ENCODE measurements around the gene R3HDM4.

The R3HDM4 gene

DNA sequence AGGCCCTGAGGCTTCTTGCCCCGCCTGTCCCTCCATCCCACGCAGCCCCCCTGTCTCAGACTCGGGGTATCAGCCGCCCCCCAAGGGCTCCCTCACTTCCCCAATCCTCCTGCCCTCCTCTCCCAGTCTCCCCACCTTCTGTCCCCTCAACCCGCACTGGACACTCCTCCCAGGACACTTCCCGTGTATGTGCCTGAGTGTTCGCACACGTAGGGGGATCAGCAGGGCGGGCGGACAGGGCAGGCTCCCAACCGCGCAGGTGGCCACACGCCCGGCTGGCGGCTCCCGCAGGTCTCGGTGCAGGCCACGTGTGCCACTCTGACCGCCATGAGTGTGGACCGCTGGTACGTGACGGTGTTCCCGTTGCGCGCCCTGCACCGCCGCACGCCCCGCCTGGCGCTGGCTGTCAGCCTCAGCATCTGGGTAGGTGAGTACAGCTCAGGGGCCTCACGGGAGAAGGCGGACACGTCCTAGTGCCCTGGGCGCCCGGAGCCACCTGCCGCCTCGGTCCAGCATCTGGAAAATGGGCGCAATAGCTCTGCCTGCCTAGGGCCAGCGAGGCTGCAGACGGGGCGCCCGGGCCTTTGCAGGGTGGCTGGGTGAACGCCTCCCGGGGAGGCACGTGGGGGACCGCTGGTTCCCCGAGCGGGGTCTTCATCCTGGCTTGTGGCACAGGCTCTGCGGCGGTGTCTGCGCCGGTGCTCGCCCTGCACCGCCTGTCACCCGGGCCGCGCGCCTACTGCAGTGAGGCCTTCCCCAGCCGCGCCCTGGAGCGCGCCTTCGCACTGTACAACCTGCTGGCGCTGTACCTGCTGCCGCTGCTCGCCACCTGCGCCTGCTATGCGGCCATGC is 6.4 kb upstream of the R3HDM4 start:
- H3K36me3 ChIP-seq: no peaks in the 10 kb centered on the region
- TF ChIP-seq, protein P1, sequence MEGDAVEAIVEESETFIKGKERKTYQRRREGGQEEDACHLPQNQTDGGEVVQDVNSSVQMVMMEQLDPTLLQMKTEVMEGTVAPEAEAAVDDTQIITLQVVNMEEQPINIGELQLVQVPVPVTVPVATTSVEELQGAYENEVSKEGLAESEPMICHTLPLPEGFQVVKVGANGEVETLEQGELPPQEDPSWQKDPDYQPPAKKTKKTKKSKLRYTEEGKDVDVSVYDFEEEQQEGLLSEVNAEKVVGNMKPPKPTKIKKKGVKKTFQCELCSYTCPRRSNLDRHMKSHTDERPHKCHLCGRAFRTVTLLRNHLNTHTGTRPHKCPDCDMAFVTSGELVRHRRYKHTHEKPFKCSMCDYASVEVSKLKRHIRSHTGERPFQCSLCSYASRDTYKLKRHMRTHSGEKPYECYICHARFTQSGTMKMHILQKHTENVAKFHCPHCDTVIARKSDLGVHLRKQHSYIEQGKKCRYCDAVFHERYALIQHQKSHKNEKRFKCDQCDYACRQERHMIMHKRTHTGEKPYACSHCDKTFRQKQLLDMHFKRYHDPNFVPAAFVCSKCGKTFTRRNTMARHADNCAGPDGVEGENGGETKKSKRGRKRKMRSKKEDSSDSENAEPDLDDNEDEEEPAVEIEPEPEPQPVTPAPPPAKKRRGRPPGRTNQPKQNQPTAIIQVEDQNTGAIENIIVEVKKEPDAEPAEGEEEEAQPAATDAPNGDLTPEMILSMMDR (IDR thresholded peaks at IDR 0.05): no peak
- intact Hi-C loops (cut with DNase I; ENCODE audit: low total_unique reads): loop anchor here (5.0 to 10.0 kb wide), 3 partner anchors 62 to 185 kb away; partner anchors contain the start of genes CFD and GPX4
- peaks cover 12 to 55% of the 10 kb centered on the region in 2 donors for H3K27me3 ChIP-seq
- no peak overlapping the region for H3K4me3 ChIP-seq
- no peaks in the 10 kb centered on the region for H3K9me3 ChIP-seq
- H3K27ac ChIP-seq: no peak overlapping the region
- DNase-seq: no peak
- peaks cover 0 to 50% (median 43%) of the 10 kb centered on the region in 4 donors for H3K4me1 ChIP-seq

DNA sequence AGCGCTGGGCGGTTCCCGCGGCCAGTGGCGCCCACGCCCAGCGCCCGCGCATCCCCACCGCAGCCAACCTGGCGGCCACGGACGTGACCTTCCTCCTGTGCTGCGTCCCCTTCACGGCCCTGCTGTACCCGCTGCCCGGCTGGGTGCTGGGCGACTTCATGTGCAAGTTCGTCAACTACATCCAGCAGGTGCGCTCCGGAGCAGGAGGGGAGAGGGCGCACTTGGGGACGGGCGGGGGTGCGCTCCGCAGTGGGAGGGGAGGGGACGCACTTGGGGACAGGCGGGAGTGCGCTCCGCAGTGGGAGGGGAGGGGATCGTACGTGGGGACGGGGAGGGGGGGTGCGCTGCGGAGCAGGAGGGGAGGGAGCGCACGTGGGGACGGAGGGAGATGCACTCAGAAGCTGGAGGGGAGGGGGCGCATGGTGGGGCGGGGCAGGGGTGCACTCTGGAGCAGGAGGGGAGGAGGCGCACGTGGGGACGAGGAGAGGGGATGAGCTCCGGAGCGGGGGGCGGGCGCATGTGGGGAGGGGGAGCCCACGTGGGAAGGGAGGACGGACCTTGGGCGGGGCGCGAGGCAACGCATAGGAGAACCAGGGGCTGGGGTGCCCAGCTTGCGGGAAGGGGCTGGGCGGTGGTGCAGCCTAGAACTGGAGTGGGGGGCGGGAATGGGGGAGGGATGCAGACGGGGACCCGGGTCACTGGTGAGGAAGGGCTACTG is 5.6 kb upstream of the R3HDM4 start:
- intact Hi-C loops (cut with DNase I; ENCODE audit: low total_unique reads): loop anchor here (5.0 kb wide), 2 partner anchors 61 to 146 kb away; partner anchors contain the start of gene CFD

DNA sequence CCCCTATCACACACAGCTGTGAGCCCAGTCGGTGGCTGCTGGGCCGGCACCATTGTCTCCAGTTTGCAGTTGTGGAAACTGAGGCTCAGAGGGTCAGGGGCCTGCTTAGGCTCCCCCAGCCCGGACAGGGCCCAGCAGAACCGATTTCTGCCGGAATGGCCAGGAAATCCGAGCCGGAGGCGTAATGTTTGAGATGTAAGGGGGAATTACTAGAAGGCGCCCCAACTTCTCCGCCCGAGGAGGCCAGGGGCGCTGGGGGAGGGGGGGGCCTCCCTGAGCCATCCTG is 5.1 kb upstream of the R3HDM4 start:
- no peaks in the 10 kb centered on the region for H3K9me3 ChIP-seq
- H3K27me3 ChIP-seq: peaks cover 12 to 52% of the 10 kb centered on the region in 2 donors
- DNase-seq: no peak
- H3K4me1 ChIP-seq: peaks cover 0 to 54% (median 48%) of the 10 kb centered on the region in 4 donors
- intact Hi-C loops (cut with DNase I; ENCODE audit: low total_unique reads): loop anchor here (5.0 kb wide), 2 partner anchors 61 to 146 kb away; partner anchors contain the start of gene CFD
- TF ChIP-seq, protein P1 (IDR thresholded peaks at IDR 0.05): no peak
- H3K36me3 ChIP-seq: no peaks in the 10 kb centered on the region
- no peak overlapping the region for H3K27ac ChIP-seq
- peak overlapping the region in 1 of 2 donors; percentile 39 for H3K4me3 ChIP-seq

More for the DNA sequence above, 5.6 kb upstream of the R3HDM4 start:
- H3K36me3 ChIP-seq: no peaks in the 10 kb centered on the region
- DNase-seq: no peak
- TF ChIP-seq, protein P1 (IDR thresholded peaks at IDR 0.05): no peak
- no peak overlapping the region for H3K4me3 ChIP-seq
- peaks cover 0 to 54% (median 45%) of the 10 kb centered on the region in 4 donors for H3K4me1 ChIP-seq
- H3K9me3 ChIP-seq: no peaks in the 10 kb centered on the region
- peaks cover 12 to 52% of the 10 kb centered on the region in 2 donors for H3K27me3 ChIP-seq
- no peak overlapping the region for H3K27ac ChIP-seq

DNA sequence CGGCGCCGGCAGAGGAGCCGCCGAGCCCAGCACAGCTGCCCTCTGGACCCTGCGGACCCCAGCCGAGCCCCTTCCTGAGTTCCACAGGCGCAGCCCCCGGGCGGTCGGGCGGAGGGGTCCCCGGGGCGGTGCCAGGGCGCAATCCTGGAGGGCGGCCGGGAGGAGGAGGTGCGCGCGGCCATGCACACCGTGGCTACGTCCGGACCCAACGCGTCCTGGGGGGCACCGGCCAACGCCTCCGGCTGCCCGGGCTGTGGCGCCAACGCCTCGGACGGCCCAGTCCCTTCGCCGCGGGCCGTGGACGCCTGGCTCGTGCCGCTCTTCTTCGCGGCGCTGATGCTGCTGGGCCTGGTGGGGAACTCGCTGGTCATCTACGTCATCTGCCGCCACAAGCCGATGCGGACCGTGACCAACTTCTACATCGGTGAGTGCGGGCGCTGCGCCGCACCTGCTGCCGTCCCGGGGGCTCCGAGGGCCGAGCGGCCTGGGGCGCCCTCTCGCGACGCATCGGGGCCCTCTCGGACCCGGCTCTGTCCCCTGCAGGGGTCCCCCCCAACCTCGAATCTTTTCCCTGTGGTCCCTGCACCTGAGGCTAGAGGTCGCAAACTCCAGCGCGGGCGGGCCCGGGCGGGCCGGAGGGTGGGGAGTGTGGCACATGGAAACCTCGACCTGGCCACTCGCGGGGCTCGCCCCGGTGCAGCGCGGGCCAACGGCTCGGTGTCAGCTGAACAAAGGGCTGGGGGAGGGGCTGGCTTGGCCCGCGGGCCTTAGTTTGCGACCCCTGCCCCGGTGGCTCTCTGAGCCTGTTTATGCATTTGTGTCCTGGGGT is 4.5 kb upstream of the R3HDM4 start, which contains the start of gene KISS1R:
KISS1R (plus strand) TSS at position 11 of the 829 bp plus-strand sequence; CDS start at position 181, 170 bp downstream.
- Histone ChIP-seq H3K9me3 (no peaks in the 10 kb centered on the region), H3K4me3 (peak within 1 kb of the TSS; percentile 27 to 39), H3K27ac (no peak within 1 kb of the TSS), H3K27me3 (peaks cover 12 to 52% of the 10 kb centered on the region in 2 donors), H3K4me1 (peaks cover 0 to 54% (median 48%) of the 10 kb centered on the region in 4 donors), H3K36me3 (no peaks in the 10 kb centered on the region)
- intact Hi-C loops (cut with DNase I; ENCODE audit: low total_unique reads): loop anchor here (5.0 kb wide), 2 partner anchors 60 to 145 kb away; partner anchors contain the start of gene CFD
- no peak for DNase-seq
- TF ChIP-seq, protein P1 (IDR thresholded peaks at IDR 0.05): peak in 1 of 2 experiments; percentile 16

Data from tibial artery (tissue), 4 donors.